GM21447 (cell line): ENCODE measurements around the gene RPGRIP1L.
A peak's percentile ranks its signal among the peaks of the same experiment; 100 is the strongest.

ENCODE experiments used
- ATAC-seq: cut with Tn5 transposase; IDR thresholded peaks from one replicate; pipeline ENCODE4 v1.9.1; 2021; ENCODE audit not compliant: unreplicated experiment

The RPGRIP1L gene

DNA sequence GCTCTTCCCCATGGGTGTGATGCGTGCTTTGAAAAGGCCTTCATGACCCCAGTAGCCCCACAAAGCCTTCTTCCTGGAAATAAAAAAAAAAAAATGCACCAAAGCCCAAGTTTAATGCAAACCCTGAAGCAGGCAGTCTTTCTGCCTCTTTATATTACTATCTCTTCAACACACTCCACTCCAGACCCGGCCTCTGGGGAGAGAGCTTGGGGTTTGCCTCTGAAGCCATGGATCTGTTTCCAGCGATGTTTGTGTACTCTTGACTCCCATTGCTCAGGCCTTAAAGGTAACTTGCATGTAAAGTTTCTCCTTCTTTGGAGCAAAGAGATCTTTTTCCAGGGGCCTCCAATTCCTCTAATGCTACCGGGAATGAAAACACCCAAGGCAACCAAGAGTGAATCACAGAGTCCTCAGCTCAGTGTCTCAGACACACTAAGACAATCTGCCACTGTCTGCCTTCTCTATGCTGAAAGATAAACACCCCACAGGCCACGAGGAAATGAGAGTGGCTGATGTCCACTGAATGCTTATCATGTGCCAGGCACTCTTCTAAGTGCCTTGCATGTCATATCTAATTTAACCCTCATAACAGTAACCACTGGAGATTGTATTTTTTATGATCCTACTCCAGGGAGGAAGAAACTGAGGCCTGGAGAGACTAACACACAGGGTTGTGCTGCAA, 144.2 kb downstream of the RPGRIP1L start:
- ATAC-seq = no peak

DNA sequence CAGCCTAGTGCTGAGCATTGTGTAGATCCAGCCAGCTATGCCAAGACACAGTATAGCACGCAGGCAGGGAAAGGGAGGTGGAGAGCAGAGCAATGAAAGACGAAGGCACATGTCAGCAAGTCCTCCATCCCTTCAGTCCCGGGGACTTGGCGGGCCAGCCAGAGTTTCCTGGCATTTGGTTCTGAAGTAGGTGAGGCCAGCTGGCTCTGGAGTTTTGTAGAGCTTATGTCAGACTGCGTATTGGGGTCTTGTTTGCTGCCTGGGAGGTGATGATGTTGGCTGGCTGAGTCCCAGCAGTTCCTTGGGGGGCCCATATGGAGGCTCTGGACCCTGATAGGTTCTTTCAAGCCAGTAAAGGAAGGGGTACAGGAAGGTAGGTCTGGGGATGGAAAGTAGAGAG, 144.9 kb downstream of the RPGRIP1L start:
- ATAC-seq = no peak

DNA sequence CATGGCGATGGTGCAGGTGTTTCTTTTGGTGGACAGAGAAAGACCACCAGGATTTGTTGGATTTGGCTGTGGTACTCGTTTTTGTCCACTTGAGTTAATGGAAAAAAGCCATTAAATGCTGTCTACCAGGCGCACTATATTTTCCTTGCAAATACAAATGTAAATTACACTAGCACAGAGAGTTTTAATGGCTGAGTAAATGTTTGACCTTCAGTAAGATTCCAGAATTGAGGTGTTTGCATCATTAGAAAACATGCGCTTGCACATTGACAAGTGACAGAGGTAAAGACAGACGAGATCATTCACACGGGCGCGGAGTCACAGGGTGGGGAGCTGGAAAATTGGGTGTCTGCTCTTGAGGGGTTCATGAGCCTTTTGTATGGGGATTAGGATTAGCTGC, 147.1 kb downstream of the RPGRIP1L start:
- no peak for ATAC-seq

DNA sequence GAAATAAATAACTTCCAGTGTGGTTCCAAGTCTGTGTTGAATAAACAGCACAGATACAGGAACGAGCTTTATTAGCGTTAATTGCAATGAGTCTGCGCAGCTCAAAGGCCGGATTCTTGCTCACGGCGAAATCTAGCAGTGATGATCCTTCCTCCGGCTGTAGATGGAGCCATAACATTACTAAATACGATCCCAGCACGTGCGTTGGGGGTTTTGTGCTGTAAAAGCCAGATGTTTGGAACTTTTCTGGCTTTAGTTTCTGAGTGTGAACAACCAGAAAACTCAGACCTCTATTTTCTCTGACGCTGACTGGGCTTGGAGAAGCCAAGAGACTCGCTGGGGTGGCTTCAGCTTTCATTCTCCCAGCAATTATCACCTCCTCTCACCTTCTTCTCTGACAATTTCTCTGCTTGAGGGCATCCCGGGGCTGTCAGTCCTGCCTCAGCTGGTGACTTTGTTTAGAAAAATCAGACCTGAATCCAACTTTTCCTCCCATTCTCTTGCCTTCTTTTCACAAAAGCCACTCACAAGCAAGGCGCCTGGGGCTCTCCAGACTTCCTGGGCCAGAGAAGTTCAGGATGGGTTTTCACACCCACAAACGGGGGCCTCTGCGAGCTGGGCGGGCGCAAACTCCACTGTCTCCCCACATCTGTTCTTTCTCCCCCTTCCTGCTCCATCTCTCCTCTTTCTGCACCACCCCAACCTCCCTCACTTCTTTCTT, 153.5 kb downstream of the RPGRIP1L start:
- ATAC-seq = peak; percentile 68
